Ovary (tissue), 3 donors: ENCODE data around the gene YY1.

Source experiments
- CTCF ChIP-seq, 3 donors: fragments of 450-650 bp in 2 of 3; fragments of 200-600 bp in 1 of 3; IDR thresholded peaks; one replicate each; pipeline versions ENCODE4 v1.5.1 to v1.8.0; 2016 to 2022; ENCODE audit warnings: antibody characterized with exemption in 3 of 3, mild to moderate bottlenecking in 1 of 3
- POLR2A ChIP-seq: fragments of 450-650 bp; IDR thresholded peaks from one replicate; pipeline ENCODE4 v1.6.1; 2017; ENCODE audit warnings: antibody characterized with exemption, mild to moderate bottlenecking, moderate library complexity
- donor health status: DM: no; HTN: no; CAD: no.

- no peak for TF ChIP-seq CTCF (IDR thresholded peaks at IDR 0.05)
- TF ChIP-seq POLR2A, result no peak
Observed at GRCh38 chr14:100225169-100225568, 13.8 kb upstream of the YY1 start.
